NT2/D1 (cell line): Measurements from ENCODE around the gene TLL2.

ENCODE experiments used
- YY1 ChIP-seq: IDR thresholded peaks from 2 replicates; pipeline ENCODE4 v1.6.1; 2011; ENCODE audit not compliant: insufficient read length, insufficient read depth
- ZNF274 ChIP-seq: IDR thresholded peaks from 2 replicates; pipeline ENCODE4 v1.6.1; 2011; ENCODE audit warnings: mild to moderate bottlenecking, low read depth, low read length

- TF ChIP-seq YY1 (no peak), ZNF274 (no peak)
These were observed 167.4 kb downstream of the TLL2 start for GRCh38 chr10:96346295-96346694.
